ENCODE measurements around the gene DNAJB13.

DNAJB13 gene

GRCh38 chr11:74006743-74007304 lies 56.0 kb downstream of the DNAJB13 start:
- no peak for DNase-seq (ENCODE audit: extremely low read depth, low read depth)

GRCh38 chr11:74007691-74008372 lies 57.0 kb downstream of the DNAJB13 start:
- TF ChIP-seq, protein P1, sequence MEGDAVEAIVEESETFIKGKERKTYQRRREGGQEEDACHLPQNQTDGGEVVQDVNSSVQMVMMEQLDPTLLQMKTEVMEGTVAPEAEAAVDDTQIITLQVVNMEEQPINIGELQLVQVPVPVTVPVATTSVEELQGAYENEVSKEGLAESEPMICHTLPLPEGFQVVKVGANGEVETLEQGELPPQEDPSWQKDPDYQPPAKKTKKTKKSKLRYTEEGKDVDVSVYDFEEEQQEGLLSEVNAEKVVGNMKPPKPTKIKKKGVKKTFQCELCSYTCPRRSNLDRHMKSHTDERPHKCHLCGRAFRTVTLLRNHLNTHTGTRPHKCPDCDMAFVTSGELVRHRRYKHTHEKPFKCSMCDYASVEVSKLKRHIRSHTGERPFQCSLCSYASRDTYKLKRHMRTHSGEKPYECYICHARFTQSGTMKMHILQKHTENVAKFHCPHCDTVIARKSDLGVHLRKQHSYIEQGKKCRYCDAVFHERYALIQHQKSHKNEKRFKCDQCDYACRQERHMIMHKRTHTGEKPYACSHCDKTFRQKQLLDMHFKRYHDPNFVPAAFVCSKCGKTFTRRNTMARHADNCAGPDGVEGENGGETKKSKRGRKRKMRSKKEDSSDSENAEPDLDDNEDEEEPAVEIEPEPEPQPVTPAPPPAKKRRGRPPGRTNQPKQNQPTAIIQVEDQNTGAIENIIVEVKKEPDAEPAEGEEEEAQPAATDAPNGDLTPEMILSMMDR (IDR thresholded peaks at IDR 0.05; ENCODE audit: low read depth, low read length) = no peak
- no peak for DNase-seq (ENCODE audit: extremely low read depth, low read depth)

More at GRCh38 chr11:74006743-74007304, 56.0 kb downstream of the DNAJB13 start:
- TF ChIP-seq, protein P1 (IDR thresholded peaks at IDR 0.05; ENCODE audit: low read depth, low read length) = no peak

DNA sequence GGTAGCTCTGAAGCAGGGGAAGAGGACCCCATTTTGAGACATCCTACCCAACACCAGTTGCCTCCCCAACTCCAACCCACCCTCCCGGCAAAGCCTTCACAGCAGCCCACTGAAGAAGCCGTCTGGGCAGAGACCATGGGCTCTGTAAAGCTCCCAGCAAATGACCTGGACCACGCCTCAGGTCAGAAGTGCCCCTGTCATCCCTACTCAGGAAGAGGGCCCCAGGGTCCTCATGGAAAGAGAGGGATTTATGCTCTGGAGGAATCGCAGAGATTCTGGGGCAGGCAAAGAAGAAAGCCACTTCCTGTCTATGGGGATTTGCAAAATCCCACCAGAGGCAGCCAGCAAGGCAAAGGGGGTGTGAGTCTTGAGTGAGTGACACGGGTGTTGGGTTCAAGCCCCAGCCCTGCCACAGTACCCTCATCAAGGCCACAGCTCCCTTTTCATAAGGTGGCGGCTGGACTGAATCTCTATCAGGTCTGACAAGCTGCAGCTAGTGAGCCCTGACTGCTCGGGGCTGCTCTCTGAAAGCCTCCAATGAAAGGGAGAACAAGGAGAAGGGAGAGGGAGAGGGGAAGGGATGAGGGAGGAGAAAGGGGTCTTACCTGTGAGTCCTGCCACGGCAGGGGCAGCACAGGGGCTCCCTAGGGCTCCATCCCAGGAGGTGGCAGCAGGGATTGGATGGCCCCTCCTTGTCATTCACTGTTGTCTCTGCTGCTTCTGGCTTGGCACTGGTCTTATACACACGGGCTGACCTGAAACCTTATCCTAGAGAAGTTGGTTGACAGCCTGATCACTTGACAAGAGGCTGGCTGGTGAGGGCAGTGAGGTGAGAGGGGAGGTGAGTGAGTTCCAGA lies 57.8 kb downstream of the DNAJB13 start, which contains the start of gene UCP3:
Gene UCP3, minus strand, starts transcription at position 713 of the 857 bp plus-strand sequence. CDS start 2,043 bp downstream, outside the sequence.
- TF ChIP-seq, protein P1 (IDR thresholded peaks at IDR 0.05; ENCODE audit: low read depth, low read length) = no peak
- DNase-seq (ENCODE audit: extremely low read depth, low read depth) = no peak

- TF ChIP-seq, protein P1 (IDR thresholded peaks at IDR 0.05; ENCODE audit: low read depth, low read length) = no peak
- DNase-seq (ENCODE audit: extremely low read depth, low read depth) = no peak
These were observed 58.4 kb downstream of the DNAJB13 start for GRCh38 chr11:74009230-74009547.

- TF ChIP-seq, protein P1 (IDR thresholded peaks at IDR 0.05; ENCODE audit: low read depth, low read length) = no peak
- DNase-seq (ENCODE audit: extremely low read depth, low read depth) = no peak
These were observed 59.0 kb downstream of the DNAJB13 start for GRCh38 chr11:74009675-74010305.

DNA sequence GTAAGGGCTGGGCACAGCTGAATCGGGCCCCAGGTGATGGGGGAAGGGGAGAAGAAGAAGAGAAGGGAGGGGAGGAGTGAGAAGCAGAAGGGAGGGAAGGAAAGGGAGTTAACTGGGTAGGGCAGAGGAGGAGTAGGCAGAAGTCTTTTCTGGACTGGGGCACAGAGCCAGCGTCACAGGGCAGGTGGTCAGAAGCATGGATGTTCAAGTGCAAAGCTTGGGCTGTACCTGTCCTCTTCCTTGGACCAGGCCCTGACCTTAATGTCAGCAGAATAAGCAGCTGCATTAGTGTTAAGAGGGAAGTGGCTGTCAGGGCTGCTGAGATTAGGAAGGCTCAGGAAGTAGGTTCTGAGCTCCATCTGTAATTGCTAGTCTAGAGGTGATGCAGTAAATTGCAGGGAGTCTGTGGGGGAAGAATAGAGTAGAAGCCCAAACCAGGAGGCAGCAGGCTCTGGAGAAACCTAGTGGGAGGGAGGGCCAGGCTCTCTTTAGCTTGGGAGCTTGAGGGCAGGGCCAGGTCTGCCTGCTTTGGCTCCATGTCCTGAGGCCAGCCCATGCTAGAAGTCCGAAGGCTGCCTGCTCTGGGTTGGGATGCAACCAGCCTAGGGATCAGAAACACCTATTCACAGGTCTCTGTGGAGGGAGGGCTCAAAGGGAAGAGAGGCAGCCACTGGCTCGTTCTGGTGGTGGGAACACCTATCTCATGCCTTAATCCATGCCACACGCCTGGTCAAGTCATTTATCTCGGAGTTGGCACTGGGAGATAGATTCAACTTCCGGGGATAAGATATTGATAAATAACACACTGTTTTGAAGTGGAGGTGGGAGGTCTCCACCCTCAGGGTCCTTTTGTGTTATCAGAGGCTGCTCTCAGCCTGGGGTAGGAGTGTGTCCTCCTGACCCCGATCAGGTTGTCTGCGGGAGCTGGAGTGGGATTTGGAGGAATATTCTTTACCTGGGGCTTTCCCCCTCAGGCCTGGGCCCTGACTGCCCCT lies 59.8 kb downstream of the DNAJB13 start:
- DNase-seq (ENCODE audit: extremely low read depth, low read depth) = no peak

More for the DNA sequence above, 59.8 kb downstream of the DNAJB13 start:
- TF ChIP-seq, protein P1 (IDR thresholded peaks at IDR 0.05; ENCODE audit: low read depth, low read length) = no peak
